Esophagus squamous epithelium (tissue), 4 donors: ENCODE results near the gene FKBP11.
"Not testable (repeated sequence)": the region's sequence is repeated elsewhere in the genome, so short reads cannot be mapped to it uniquely, and the experiment has no call there.

Source experiments
- POLR2A ChIP-seq, 4 donors: fragments of 450-650 bp; IDR thresholded peaks; one replicate each; pipeline ENCODE4 v1.6.1; 2017; ENCODE audit warnings: antibody characterized with exemption in 4 of 4, mild to moderate bottlenecking in 4 of 4, moderate library complexity in 3 of 4
- TF ChIP-seq, protein P1 (sequence below), 6 experiments: fragments of 450-650 bp in 4 of 6; fragments of 200-600 bp in 2 of 6; sonication (generic) in 2 of 6; IDR thresholded peaks; one replicate each; pipeline ENCODE4 v1.5.1; 2016 to 2019; ENCODE audit warnings: antibody characterized with exemption in 6 of 6, mild to moderate bottlenecking in 4 of 6, moderate library complexity in 4 of 6

DNA sequence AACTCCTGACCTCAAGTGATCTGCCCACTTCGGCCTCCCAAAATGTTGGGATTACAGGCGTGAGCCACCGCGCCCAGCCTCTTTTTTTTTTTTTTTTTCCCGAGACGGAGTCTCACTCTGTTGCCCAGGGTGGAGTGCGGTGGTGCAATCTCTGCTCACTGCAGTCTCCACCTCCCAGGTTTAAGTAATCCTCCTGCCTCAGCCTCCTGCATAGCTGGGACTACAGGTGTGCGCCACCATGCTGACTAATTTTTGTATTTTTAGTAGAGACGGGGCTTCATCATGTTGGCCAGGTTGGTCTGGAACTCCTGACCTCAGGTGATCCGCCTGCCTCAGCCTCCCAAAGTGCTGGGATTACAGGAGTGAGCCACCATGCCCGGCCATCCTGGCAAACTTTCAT lies 15.6 kb downstream of the FKBP11 start:
- TF ChIP-seq, protein P1, sequence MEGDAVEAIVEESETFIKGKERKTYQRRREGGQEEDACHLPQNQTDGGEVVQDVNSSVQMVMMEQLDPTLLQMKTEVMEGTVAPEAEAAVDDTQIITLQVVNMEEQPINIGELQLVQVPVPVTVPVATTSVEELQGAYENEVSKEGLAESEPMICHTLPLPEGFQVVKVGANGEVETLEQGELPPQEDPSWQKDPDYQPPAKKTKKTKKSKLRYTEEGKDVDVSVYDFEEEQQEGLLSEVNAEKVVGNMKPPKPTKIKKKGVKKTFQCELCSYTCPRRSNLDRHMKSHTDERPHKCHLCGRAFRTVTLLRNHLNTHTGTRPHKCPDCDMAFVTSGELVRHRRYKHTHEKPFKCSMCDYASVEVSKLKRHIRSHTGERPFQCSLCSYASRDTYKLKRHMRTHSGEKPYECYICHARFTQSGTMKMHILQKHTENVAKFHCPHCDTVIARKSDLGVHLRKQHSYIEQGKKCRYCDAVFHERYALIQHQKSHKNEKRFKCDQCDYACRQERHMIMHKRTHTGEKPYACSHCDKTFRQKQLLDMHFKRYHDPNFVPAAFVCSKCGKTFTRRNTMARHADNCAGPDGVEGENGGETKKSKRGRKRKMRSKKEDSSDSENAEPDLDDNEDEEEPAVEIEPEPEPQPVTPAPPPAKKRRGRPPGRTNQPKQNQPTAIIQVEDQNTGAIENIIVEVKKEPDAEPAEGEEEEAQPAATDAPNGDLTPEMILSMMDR (IDR thresholded peaks at IDR 0.05): not testable (repeated sequence)
- not testable (repeated sequence) for TF ChIP-seq POLR2A (IDR thresholded peaks at IDR 0.05)
